GM20000 (cell line): ENCODE measurements around the gene MIA2.
"Not testable (repeated sequence)": the region's sequence is repeated elsewhere in the genome, so short reads cannot be mapped to it uniquely, and the experiment has no call there.

Source experiments
- DNase-seq: peaks from one replicate; pipeline ENCODE4 v3.0.0; 2012; ENCODE audit warnings: low spot score
- CTCF ChIP-seq: IDR thresholded peaks from 2 replicates; pipeline ENCODE4 v1.5.1; 2012; ENCODE audit warnings: mild to moderate bottlenecking, control low read depth; ENCODE audit errors: extremely low read depth, missing control alignments

MIA2 gene

GRCh38 chr14:39240769-39241168 lies 7.1 kb downstream of the MIA2 start:
- no peak for DNase-seq
- TF ChIP-seq CTCF, result no peak

- no peak for TF ChIP-seq CTCF
- DNase-seq, result no peak
These were observed 7.9 kb downstream of the MIA2 start for GRCh38 chr14:39241637-39242036.

GRCh38 chr14:39243831-39244230 lies 10.1 kb downstream of the MIA2 start:
- TF ChIP-seq CTCF, result no peak
- no peak for DNase-seq

- DNase-seq, result no peak
- no peak for TF ChIP-seq CTCF
These were observed 12.9 kb downstream of the MIA2 start for GRCh38 chr14:39246618-39247017.

- DNase-seq, result no peak
- TF ChIP-seq CTCF, result no peak
These were observed 13.5 kb downstream of the MIA2 start for GRCh38 chr14:39247256-39247655.

- no peak for DNase-seq
- no peak for TF ChIP-seq CTCF
These were observed 17.8 kb downstream of the MIA2 start for GRCh38 chr14:39251547-39251946.

GRCh38 chr14:39257388-39257787 lies 23.7 kb downstream of the MIA2 start:
- DNase-seq, result not testable (repeated sequence)

- DNase-seq, result no peak
- TF ChIP-seq CTCF, result no peak
These were observed 25.2 kb downstream of the MIA2 start for GRCh38 chr14:39258782-39259545.

- DNase-seq, result not testable (repeated sequence)
These were observed 26.4 kb downstream of the MIA2 start for GRCh38 chr14:39260161-39260560.

GRCh38 chr14:39262214-39262613 lies 28.5 kb downstream of the MIA2 start:
- DNase-seq, result not testable (repeated sequence)
